ENCODE results near the gene HNRNPH3. TPM values are rescaled to one million over a fixed set of nuclear protein-coding genes. Genes with fewer than 3 reads are reported as not detected.

The HNRNPH3 gene
- total RNA-seq, 3 donors from 2014 or later = 57.9 to 65.9 (median 65.3) TPM

GRCh38 chr10:68365611-68366010 lies 33.7 kb downstream of the HNRNPH3 start:
- Histone ChIP-seq H3K4me1 (no peaks in the 10 kb centered on the region), H3K27ac (no peak overlapping the region), H3K36me3 (no peaks in the 10 kb centered on the region), H3K27me3 (no peaks in the 10 kb centered on the region), H3K9me3 (no peaks in the 10 kb centered on the region), H3K4me3 (no peak overlapping the region)
- DNase-seq (ENCODE audit: low spot score in 2 of 2) = no peak
- TF ChIP-seq CTCF (IDR thresholded peaks at IDR 0.05) (no peak), POLR2AphosphoS5 (IDR thresholded peaks at IDR 0.05) (no peak), POLR2A (IDR thresholded peaks at IDR 0.05) (no peak)
- intact Hi-C loops (cut with DNase I; ENCODE audit: low total_unique reads) = no loop called here

GRCh38 chr10:68366600-68366999 lies 34.7 kb downstream of the HNRNPH3 start:
- no peaks in the 10 kb centered on the region for H3K36me3 ChIP-seq

GRCh38 chr10:68367121-68367520 lies 35.3 kb downstream of the HNRNPH3 start:
- H3K27ac ChIP-seq = no peak overlapping the region
- DNase-seq (ENCODE audit: low spot score in 2 of 2) = no peak
- no peaks in the 10 kb centered on the region for H3K4me1 ChIP-seq
- no peaks in the 10 kb centered on the region for H3K27me3 ChIP-seq
- H3K9me3 ChIP-seq = peaks cover 0 to 9% of the 10 kb centered on the region in 2 donors
- TF ChIP-seq POLR2A (IDR thresholded peaks at IDR 0.05) (no peak), POLR2AphosphoS5 (IDR thresholded peaks at IDR 0.05) (no peak), CTCF (IDR thresholded peaks at IDR 0.05) (no peak)
- H3K4me3 ChIP-seq = no peak overlapping the region
- intact Hi-C loops (cut with DNase I; ENCODE audit: low total_unique reads) = no loop called here
- H3K36me3 ChIP-seq = no peaks in the 10 kb centered on the region

More at GRCh38 chr10:68366600-68366999, 34.7 kb downstream of the HNRNPH3 start:
- no peak for TF ChIP-seq POLR2AphosphoS5 (IDR thresholded peaks at IDR 0.05)
- intact Hi-C loops (cut with DNase I; ENCODE audit: low total_unique reads) = no loop called here
- no peak overlapping the region for H3K4me3 ChIP-seq
- DNase-seq (ENCODE audit: low spot score in 2 of 2) = no peak
- no peaks in the 10 kb centered on the region for H3K4me1 ChIP-seq
- H3K27me3 ChIP-seq = no peaks in the 10 kb centered on the region
- peaks cover 0 to 4% of the 10 kb centered on the region in 2 donors for H3K9me3 ChIP-seq
- H3K27ac ChIP-seq = no peak overlapping the region

GRCh38 chr10:68371604-68372003 lies 39.7 kb downstream of the HNRNPH3 start:
- intact Hi-C loops (cut with DNase I; ENCODE audit: low total_unique reads) = no loop called here
- no peak for DNase-seq (ENCODE audit: low spot score in 2 of 2)
- Histone ChIP-seq H3K27me3 (no peaks in the 10 kb centered on the region), H3K36me3 (peaks cover 13% of the 10 kb centered on the region), H3K9me3 (peaks cover 0 to 26% of the 10 kb centered on the region in 2 donors), H3K4me1 (no peaks in the 10 kb centered on the region), H3K4me3 (no peak overlapping the region), H3K27ac (no peak overlapping the region)
- TF ChIP-seq CTCF (IDR thresholded peaks at IDR 0.05) (no peak), POLR2AphosphoS5 (IDR thresholded peaks at IDR 0.05) (no peak), POLR2A (IDR thresholded peaks at IDR 0.05) (no peak)

- H3K4me3 ChIP-seq = no peak overlapping the region
- H3K27me3 ChIP-seq = no peaks in the 10 kb centered on the region
- H3K9me3 ChIP-seq = no peaks in the 10 kb centered on the region
- no peaks in the 10 kb centered on the region for H3K4me1 ChIP-seq
- peaks cover 4% of the 10 kb centered on the region for H3K36me3 ChIP-seq
- intact Hi-C loops (cut with DNase I; ENCODE audit: low total_unique reads) = no loop called here
- H3K27ac ChIP-seq = no peak overlapping the region
- TF ChIP-seq CTCF (IDR thresholded peaks at IDR 0.05) = no peak
- TF ChIP-seq POLR2A (IDR thresholded peaks at IDR 0.05) = no peak
- no peak for TF ChIP-seq POLR2AphosphoS5 (IDR thresholded peaks at IDR 0.05)
- DNase-seq (ENCODE audit: low spot score in 2 of 2) = no peak
These were observed 53.9 kb downstream of the HNRNPH3 start for GRCh38 chr10:68385740-68386139.

Other genes starting within 250 kb of the HNRNPH3 start
- gene MYPN, start 222.6 kb upstream of the HNRNPH3 start, total RNA-seq = under 1 TPM in 1 of 3 donors, not detected in 2; 0.33 TPM
- gene ATOH7, start 100.0 kb upstream of the HNRNPH3 start, total RNA-seq = under 1 TPM in 1 of 3 donors, not detected in 2; 0.64 TPM
- 10 to 100 TPM in 1 of 3 donors, 1 to 10 TPM in 2; 5.9 to 16.2 (median 7.2) TPM for gene PBLD, start 864 bp downstream of the HNRNPH3 start, total RNA-seq
- gene RUFY2, start 75.2 kb downstream of the HNRNPH3 start, total RNA-seq = 10 to 100 TPM; 20.5 to 47.0 (median 31.1) TPM
- gene DNA2, start 139.9 kb downstream of the HNRNPH3 start, total RNA-seq = 1 to 10 TPM; 2.8 to 6.6 (median 3.4) TPM
- gene SLC25A16, start 195.5 kb downstream of the HNRNPH3 start, total RNA-seq = 10 to 100 TPM; 18.7 to 27.0 (median 20.6) TPM
- 10 to 100 TPM in 1 of 3 donors, 1 to 10 TPM in 2; 6.9 to 12.8 (median 6.9) TPM for gene TET1, start 228.3 kb downstream of the HNRNPH3 start, total RNA-seq

All from breast epithelium (tissue), 4 donors.